ENCODE data around the gene FSTL4. TPM values are rescaled to one million over a fixed set of nuclear protein-coding genes. Genes with fewer than 3 reads are reported as not detected.

Gene FSTL4
- total RNA-seq, 1 donor from 2014 or later: not detected

- H3K27ac ChIP-seq (replicated peaks): no peak overlapping the region
- no peaks in the 10 kb centered on the region for H3K4me1 ChIP-seq
- H3K4me3 ChIP-seq: no peak overlapping the region
- H3K36me3 ChIP-seq: no peaks in the 10 kb centered on the region
- intact Hi-C loops (cut with micrococcal nuclease): no loop called here
- DNase-seq: no peak
- H3K27me3 ChIP-seq (ENCODE audit: low read depth): peaks cover 48% of the 10 kb centered on the region
- H3K9me3 ChIP-seq (replicated peaks): no peaks in the 10 kb centered on the region
- no peak for TF ChIP-seq CTCF (IDR thresholded peaks at IDR 0.05; ENCODE audit: borderline replicate concordance)
These were observed 16.9 kb downstream of the FSTL4 start for GRCh38 chr5:133595465-133595864.

GRCh38 chr5:133589286-133589685 is 23.1 kb downstream of the FSTL4 start:
- no peak for DNase-seq
- Histone ChIP-seq H3K27ac (replicated peaks) (no peak overlapping the region), H3K4me1 (no peaks in the 10 kb centered on the region), H3K9me3 (replicated peaks) (no peaks in the 10 kb centered on the region), H3K36me3 (no peaks in the 10 kb centered on the region), H3K4me3 (no peak overlapping the region), H3K27me3 (ENCODE audit: low read depth) (peaks cover 20% of the 10 kb centered on the region)
- intact Hi-C loops (cut with micrococcal nuclease): no loop called here
- no peak for TF ChIP-seq CTCF (IDR thresholded peaks at IDR 0.05; ENCODE audit: borderline replicate concordance)

- no peak overlapping the region for H3K27ac ChIP-seq (replicated peaks)
- no peak for DNase-seq
- H3K27me3 ChIP-seq (ENCODE audit: low read depth): peaks cover 48% of the 10 kb centered on the region
- no peak overlapping the region for H3K4me3 ChIP-seq
- intact Hi-C loops (cut with micrococcal nuclease): no loop called here
- no peaks in the 10 kb centered on the region for H3K9me3 ChIP-seq (replicated peaks)
- no peaks in the 10 kb centered on the region for H3K36me3 ChIP-seq
- no peaks in the 10 kb centered on the region for H3K4me1 ChIP-seq
- TF ChIP-seq CTCF (IDR thresholded peaks at IDR 0.05; ENCODE audit: borderline replicate concordance): no peak
These were observed 29.4 kb downstream of the FSTL4 start for GRCh38 chr5:133582971-133583370.

- intact Hi-C loops (cut with micrococcal nuclease): no loop called here
- H3K9me3 ChIP-seq (replicated peaks): no peaks in the 10 kb centered on the region
- no peak for TF ChIP-seq CTCF (IDR thresholded peaks at IDR 0.05; ENCODE audit: borderline replicate concordance)
These were observed 30.4 kb downstream of the FSTL4 start for GRCh38 chr5:133581918-133582317.

GRCh38 chr5:133581348-133581747 is 31.0 kb downstream of the FSTL4 start:
- Histone ChIP-seq H3K9me3 (replicated peaks) (no peaks in the 10 kb centered on the region), H3K36me3 (no peaks in the 10 kb centered on the region), H3K27me3 (ENCODE audit: low read depth) (peaks cover 62% of the 10 kb centered on the region), H3K27ac (replicated peaks) (no peak overlapping the region), H3K4me3 (no peak overlapping the region), H3K4me1 (no peaks in the 10 kb centered on the region)
- no peak for TF ChIP-seq CTCF (IDR thresholded peaks at IDR 0.05; ENCODE audit: borderline replicate concordance)
- intact Hi-C loops (cut with micrococcal nuclease): no loop called here
- DNase-seq: no peak

More at GRCh38 chr5:133581918-133582317, 30.4 kb downstream of the FSTL4 start:
- no peaks in the 10 kb centered on the region for H3K36me3 ChIP-seq
- no peak overlapping the region for H3K27ac ChIP-seq (replicated peaks)
- no peak overlapping the region for H3K4me3 ChIP-seq
- DNase-seq: no peak
- peaks cover 58% of the 10 kb centered on the region for H3K27me3 ChIP-seq (ENCODE audit: low read depth)
- H3K4me1 ChIP-seq: no peaks in the 10 kb centered on the region

GRCh38 chr5:133580618-133581017 is 31.7 kb downstream of the FSTL4 start:
- TF ChIP-seq CTCF (IDR thresholded peaks at IDR 0.05; ENCODE audit: borderline replicate concordance): no peak
- H3K4me1 ChIP-seq: no peaks in the 10 kb centered on the region
- H3K36me3 ChIP-seq: no peaks in the 10 kb centered on the region
- intact Hi-C loops (cut with micrococcal nuclease): no loop called here
- peaks cover 65% of the 10 kb centered on the region for H3K27me3 ChIP-seq (ENCODE audit: low read depth)
- no peak overlapping the region for H3K4me3 ChIP-seq
- no peak for DNase-seq
- no peak overlapping the region for H3K27ac ChIP-seq (replicated peaks)
- no peaks in the 10 kb centered on the region for H3K9me3 ChIP-seq (replicated peaks)
